G401.6 (cell line): ENCODE results near the gene TEDDM1.

ENCODE experiments used
- FAIRE-seq: peaks from 2 replicates; lab custom pipeline; 2012; peaks lifted over from hg19 to GRCh38; lab: Jason Lieb, UNC

Gene TEDDM1

GRCh38 chr1:182406012-182406411 lies 5.5 kb upstream of the TEDDM1 start:
- FAIRE-seq: no peak

- FAIRE-seq: no peak
These were observed 5.1 kb upstream of the TEDDM1 start for GRCh38 chr1:182405578-182405977.

GRCh38 chr1:182404781-182405180 lies 4.3 kb upstream of the TEDDM1 start:
- no peak for FAIRE-seq

GRCh38 chr1:182397653-182398393 lies 2.6 kb downstream of the TEDDM1 start:
- FAIRE-seq: no peak

- FAIRE-seq: no peak
These were observed 4.6 kb downstream of the TEDDM1 start for GRCh38 chr1:182395906-182396305.

- FAIRE-seq: no peak
These were observed 6.3 kb downstream of the TEDDM1 start for GRCh38 chr1:182394055-182394775.

GRCh38 chr1:182392050-182393028 lies 8.1 kb downstream of the TEDDM1 start:
- no peak for FAIRE-seq

- no peak for FAIRE-seq
These were observed 9.0 kb downstream of the TEDDM1 start, which contains the start of gene GLUL for GRCh38 chr1:182391362-182392049. Gene GLUL (minus strand): TSS chr1:182391790. CDS start chr1:182388737, 3,053 bp downstream.

GRCh38 chr1:182391028-182391361 lies 9.5 kb downstream of the TEDDM1 start:
- FAIRE-seq: no peak

GRCh38 chr1:182389619-182390047 lies 10.8 kb downstream of the TEDDM1 start:
- no peak for FAIRE-seq

GRCh38 chr1:182388392-182389134 lies 11.9 kb downstream of the TEDDM1 start:
- FAIRE-seq: no peak

GRCh38 chr1:182387566-182387965 lies 12.9 kb downstream of the TEDDM1 start:
- no peak for FAIRE-seq

GRCh38 chr1:182386980-182387379 lies 13.5 kb downstream of the TEDDM1 start:
- no peak for FAIRE-seq

GRCh38 chr1:182385885-182386853 lies 14.3 kb downstream of the TEDDM1 start:
- no peak for FAIRE-seq

- FAIRE-seq: no peak
These were observed 16.0 kb downstream of the TEDDM1 start for GRCh38 chr1:182384387-182384960.

- FAIRE-seq: no peak
These were observed 16.5 kb downstream of the TEDDM1 start for GRCh38 chr1:182383934-182384333.

- FAIRE-seq: no peak
These were observed 17.3 kb downstream of the TEDDM1 start for GRCh38 chr1:182383037-182383661.

GRCh38 chr1:182381962-182382819 lies 18.3 kb downstream of the TEDDM1 start:
- no peak for FAIRE-seq
